Measurements from ENCODE around the gene IQGAP2. TPM values are rescaled to one million over a fixed set of nuclear protein-coding genes. Genes with fewer than 3 reads are reported as not detected.

The IQGAP2 gene
- total RNA-seq, 4 donors from 2014 or later = 46.8 to 121 (median 97.0) TPM

DNA sequence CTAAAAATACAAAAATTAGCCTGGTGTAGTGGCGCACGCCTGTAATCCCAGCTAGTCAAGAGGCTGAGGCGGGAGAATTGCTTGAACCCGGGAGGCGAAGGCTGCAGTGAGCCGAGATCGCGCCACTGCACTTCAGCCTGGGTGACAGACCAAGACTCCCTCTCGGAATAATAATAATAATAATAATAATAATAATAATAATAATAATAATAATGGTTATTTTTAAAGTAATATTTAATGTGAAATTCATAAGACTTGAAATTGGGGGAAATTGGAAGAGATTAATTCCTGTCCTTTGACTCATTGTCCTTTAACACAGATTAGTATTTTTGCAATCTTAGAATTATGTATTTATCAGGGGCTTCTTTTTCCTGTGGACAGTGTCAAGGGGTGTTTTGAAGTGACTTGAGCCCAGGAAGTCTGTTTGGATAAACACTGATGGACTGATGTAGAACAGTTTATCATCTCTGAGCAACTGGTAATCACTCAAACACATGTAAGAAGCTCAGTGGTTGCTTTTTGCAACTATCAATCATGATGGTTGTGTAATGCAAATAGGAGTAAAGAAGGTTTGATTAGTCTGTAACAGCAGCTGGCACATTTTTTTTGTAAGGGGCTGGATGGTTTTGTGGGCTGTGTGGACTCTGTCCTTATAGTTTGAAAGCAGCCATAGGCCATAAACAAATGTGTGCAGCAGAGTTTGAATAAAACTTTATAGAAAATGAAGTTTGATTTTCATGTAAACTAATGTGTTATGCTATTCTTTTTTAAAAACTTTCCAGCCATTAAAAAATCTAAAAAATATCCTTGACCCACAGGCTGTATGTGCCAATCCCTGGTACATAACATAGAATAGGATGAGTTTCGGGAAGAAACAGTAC lies 126.6 kb downstream of the IQGAP2 start:
- Histone ChIP-seq H3K9me3 (no peaks in the 10 kb centered on the region), H3K4me3 (no peak overlapping the region), H3K36me3 (no peaks in the 10 kb centered on the region), H3K4me1 (peaks cover 0 to 3% (median 1%) of the 10 kb centered on the region in 4 donors), H3K27me3 (no peaks in the 10 kb centered on the region), H3K27ac (no peak overlapping the region)
- in situ Hi-C loops (cut with MboI; ENCODE audit: low pct_ligation_motif_present in 1 of 4, low pct_unique_long_range_greater_than_20kb in 1 of 4, low sequenced_read_pairs in 3 of 4) = loop anchor here in 2 of 4 donors (25.0 kb wide), 1 partner anchor 117 kb away; the partner anchor contains the start of gene IQGAP2 (in 2 of the 2)
- TF ChIP-seq, protein P1, sequence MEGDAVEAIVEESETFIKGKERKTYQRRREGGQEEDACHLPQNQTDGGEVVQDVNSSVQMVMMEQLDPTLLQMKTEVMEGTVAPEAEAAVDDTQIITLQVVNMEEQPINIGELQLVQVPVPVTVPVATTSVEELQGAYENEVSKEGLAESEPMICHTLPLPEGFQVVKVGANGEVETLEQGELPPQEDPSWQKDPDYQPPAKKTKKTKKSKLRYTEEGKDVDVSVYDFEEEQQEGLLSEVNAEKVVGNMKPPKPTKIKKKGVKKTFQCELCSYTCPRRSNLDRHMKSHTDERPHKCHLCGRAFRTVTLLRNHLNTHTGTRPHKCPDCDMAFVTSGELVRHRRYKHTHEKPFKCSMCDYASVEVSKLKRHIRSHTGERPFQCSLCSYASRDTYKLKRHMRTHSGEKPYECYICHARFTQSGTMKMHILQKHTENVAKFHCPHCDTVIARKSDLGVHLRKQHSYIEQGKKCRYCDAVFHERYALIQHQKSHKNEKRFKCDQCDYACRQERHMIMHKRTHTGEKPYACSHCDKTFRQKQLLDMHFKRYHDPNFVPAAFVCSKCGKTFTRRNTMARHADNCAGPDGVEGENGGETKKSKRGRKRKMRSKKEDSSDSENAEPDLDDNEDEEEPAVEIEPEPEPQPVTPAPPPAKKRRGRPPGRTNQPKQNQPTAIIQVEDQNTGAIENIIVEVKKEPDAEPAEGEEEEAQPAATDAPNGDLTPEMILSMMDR (IDR thresholded peaks at IDR 0.05) = no peak
- TF ChIP-seq POLR2A (IDR thresholded peaks at IDR 0.05) (no peak), POLR2AphosphoS5 (IDR thresholded peaks at IDR 0.05) (no peak), EP300 (IDR thresholded peaks at IDR 0.05; ENCODE audit: low read depth) (no peak)
- DNase-seq = no peak
- intact Hi-C loops (cut with DNase I; ENCODE audit: low total_unique reads) = no loop called here
- 95 to 98% methylated on average over 9 to 10 of the region's 10 CpGs for WGBS, 2 donors (ENCODE audit: low coverage in 1 of 2)

DNA sequence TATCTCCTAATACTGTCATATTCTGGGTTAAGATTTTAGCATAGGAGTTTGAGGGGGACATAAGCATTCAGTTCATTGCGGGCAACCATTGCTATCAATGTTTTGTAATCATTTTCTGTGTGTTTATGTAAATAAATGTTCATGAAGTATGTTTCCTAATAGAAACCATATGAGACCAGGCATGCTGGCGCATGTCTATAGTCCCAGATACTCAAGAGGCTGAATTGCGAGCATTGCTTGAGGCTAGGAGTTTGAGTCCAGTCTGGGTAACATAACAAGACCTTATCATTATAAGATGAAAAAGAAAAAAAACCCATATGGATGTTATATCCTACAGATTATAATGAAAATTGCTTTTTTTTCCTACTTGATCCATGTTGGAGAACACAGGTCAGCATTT lies 129.0 kb downstream of the IQGAP2 start:
- Histone ChIP-seq H3K9me3 (no peaks in the 10 kb centered on the region), H3K27me3 (no peaks in the 10 kb centered on the region), H3K36me3 (no peaks in the 10 kb centered on the region), H3K27ac (no peak overlapping the region), H3K4me1 (peaks cover 0 to 5% (median 2%) of the 10 kb centered on the region in 4 donors), H3K4me3 (no peak overlapping the region)
- no peak for DNase-seq
- in situ Hi-C loops (cut with MboI; ENCODE audit: low pct_ligation_motif_present in 1 of 4, low pct_unique_long_range_greater_than_20kb in 1 of 4, low sequenced_read_pairs in 3 of 4) (loop anchor here in 2 of 4 donors (25.0 kb wide), 1 partner anchor 120 kb away; the partner anchor contains the start of gene IQGAP2 (in 2 of the 2)), intact Hi-C loops (cut with DNase I; ENCODE audit: low total_unique reads) (no loop called here)
- WGBS, 2 donors (ENCODE audit: low coverage in 1 of 2) = 94 to 95% methylated on average over 2 to 3 of the region's 3 CpGs
- TF ChIP-seq POLR2AphosphoS5 (IDR thresholded peaks at IDR 0.05) (no peak), EP300 (IDR thresholded peaks at IDR 0.05; ENCODE audit: low read depth) (no peak), POLR2A (IDR thresholded peaks at IDR 0.05) (no peak)
- TF ChIP-seq, protein P1 (IDR thresholded peaks at IDR 0.05) = no peak

DNA sequence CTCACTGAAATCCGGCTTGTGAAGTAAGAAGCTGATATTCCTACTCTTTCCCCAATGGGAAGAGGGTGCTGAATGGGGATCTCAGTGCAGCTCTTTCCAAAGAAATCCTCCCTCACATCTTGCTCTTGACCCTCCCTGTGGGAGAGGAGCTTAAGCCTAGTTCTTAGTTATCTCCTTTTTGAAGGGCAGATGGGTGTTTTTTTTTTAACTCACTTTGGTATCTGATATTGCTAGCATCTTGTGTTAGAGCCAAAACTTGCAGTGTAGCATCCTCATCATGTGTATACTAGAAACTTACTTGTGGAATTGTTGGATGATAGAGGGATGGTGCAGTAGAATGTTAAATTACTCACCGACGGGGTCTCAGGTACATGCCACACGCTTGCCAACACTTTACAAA lies 129.9 kb downstream of the IQGAP2 start:
- no peak for DNase-seq
- Histone ChIP-seq H3K27ac (no peak overlapping the region), H3K4me1 (peaks cover 0 to 8% (median 2%) of the 10 kb centered on the region in 4 donors), H3K27me3 (no peaks in the 10 kb centered on the region), H3K36me3 (no peaks in the 10 kb centered on the region), H3K4me3 (no peak overlapping the region), H3K9me3 (no peaks in the 10 kb centered on the region)
- intact Hi-C loops (cut with DNase I; ENCODE audit: low total_unique reads) (no loop called here), in situ Hi-C loops (cut with MboI; ENCODE audit: low pct_ligation_motif_present in 1 of 4, low pct_unique_long_range_greater_than_20kb in 1 of 4, low sequenced_read_pairs in 3 of 4) (loop anchor here in 2 of 4 donors (25.0 kb wide), 1 partner anchor 121 kb away; the partner anchor contains the start of gene IQGAP2 (in 2 of the 2))
- TF ChIP-seq EP300 (IDR thresholded peaks at IDR 0.05; ENCODE audit: low read depth) (no peak), POLR2AphosphoS5 (IDR thresholded peaks at IDR 0.05) (no peak)
- TF ChIP-seq, protein P1 (IDR thresholded peaks at IDR 0.05) = no peak
- 95 to 97% methylated on average over 3 to 4 of the region's 4 CpGs for WGBS, 2 donors (ENCODE audit: low coverage in 1 of 2)

DNA sequence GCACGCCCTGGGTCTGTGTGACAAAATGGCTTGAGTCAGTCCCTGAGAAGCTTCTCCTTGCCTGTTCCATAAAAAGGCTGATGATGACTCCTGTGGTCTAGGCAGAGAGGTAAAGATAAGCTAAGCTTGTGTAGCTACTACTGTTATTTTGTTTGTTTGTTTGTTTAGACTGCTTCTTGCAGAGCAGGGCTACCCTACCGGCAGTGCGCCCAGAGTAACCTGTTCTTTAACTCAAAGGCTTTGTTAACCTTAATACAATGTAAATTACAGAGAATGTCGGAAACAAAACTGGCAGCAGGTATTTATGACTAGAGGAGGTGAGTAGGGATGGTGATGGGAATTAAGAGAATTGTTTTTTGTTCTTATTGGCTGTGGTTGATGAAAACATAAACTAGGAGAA lies 132.5 kb downstream of the IQGAP2 start:
- no peak overlapping the region for H3K4me3 ChIP-seq
- no peaks in the 10 kb centered on the region for H3K9me3 ChIP-seq
- in situ Hi-C loops (cut with MboI; ENCODE audit: low pct_ligation_motif_present in 1 of 4, low pct_unique_long_range_greater_than_20kb in 1 of 4, low sequenced_read_pairs in 3 of 4) (loop anchor here in 2 of 4 donors (25.0 kb wide), 1 partner anchor 123 kb away; the partner anchor contains the start of gene IQGAP2 (in 2 of the 2)), intact Hi-C loops (cut with DNase I; ENCODE audit: low total_unique reads) (no loop called here)
- no peaks in the 10 kb centered on the region for H3K36me3 ChIP-seq
- no peak for DNase-seq
- no peaks in the 10 kb centered on the region for H3K27me3 ChIP-seq
- no peak for TF ChIP-seq POLR2A (IDR thresholded peaks at IDR 0.05)
- no peak for TF ChIP-seq POLR2AphosphoS5 (IDR thresholded peaks at IDR 0.05)
- TF ChIP-seq, protein P1 (IDR thresholded peaks at IDR 0.05) = no peak
- no peak for TF ChIP-seq EP300 (IDR thresholded peaks at IDR 0.05; ENCODE audit: low read depth)
- no peak overlapping the region for H3K27ac ChIP-seq
- H3K4me1 ChIP-seq = peaks cover 0 to 8% (median 0%) of the 10 kb centered on the region in 4 donors
- WGBS, 2 donors (ENCODE audit: low coverage in 1 of 2) = 87 to 95% methylated on average over 4 of the region's 4 CpGs

Data from transverse colon (tissue), 4 donors.